Transverse colon (tissue), 4 donors: ENCODE results near the gene ZNF783. TPM values are rescaled to one million over a fixed set of nuclear protein-coding genes. Genes with fewer than 3 reads are reported as not detected.
"Not testable (repeated sequence)": the region's sequence is repeated elsewhere in the genome, so short reads cannot be mapped to it uniquely, and the experiment has no call there.

Source experiments
- DNase-seq: peaks from one replicate; pipeline ENCODE4 v3.0.0-alpha.2; 2019
- H3K27ac ChIP-seq, 4 donors: fragments of 200-600 bp; sonication (generic); 2 replicates each; pipeline ENCODE4 v1.5.1; 2016 to 2018; ENCODE audit warnings: inconsistent platforms in 4 of 4
- H3K27me3 ChIP-seq: fragments of 200-600 bp; sonication (generic); 2 replicates; pipeline ENCODE4 v1.5.1; 2017; ENCODE audit warnings: inconsistent platforms
- H3K36me3 ChIP-seq, 4 donors: fragments of 200-600 bp; sonication (generic); 2 replicates each; pipeline ENCODE4 v1.5.1; 2017 to 2019; ENCODE audit warnings: inconsistent platforms in 4 of 4
- H3K4me1 ChIP-seq, 4 donors: fragments of 200-600 bp; sonication (generic); 2 replicates each; pipeline ENCODE4 v1.5.1; 2017 to 2020; ENCODE audit warnings: inconsistent platforms in 4 of 4
- H3K4me3 ChIP-seq, 4 donors: fragments of 200-600 bp; sonication (generic); 1 replicate in 1 of 4; 2 replicates in 3 of 4; pipeline versions ENCODE4 v1.5.1 to v1.6.1; 2017 to 2019; ENCODE audit warnings: inconsistent platforms in 4 of 4
- H3K9me3 ChIP-seq, 2 donors: fragments of 200-600 bp; sonication (generic); 2 replicates each; pipeline ENCODE4 v1.5.1; 2017 to 2019; ENCODE audit warnings: inconsistent platforms in 2 of 2
- CTCF ChIP-seq, 5 experiments: fragments of 200-600 bp in 3 of 5; fragments of 450-650 bp in 2 of 5; sonication (generic) in 3 of 5; IDR thresholded peaks; 1 replicate in 2 of 5; 2 replicates in 3 of 5; pipeline ENCODE4 v1.5.1; 2016 to 2017; ENCODE audit warnings: antibody characterized with exemption in 5 of 5, inconsistent platforms in 3 of 5, mild to moderate bottlenecking in 2 of 5, moderate library complexity in 1 of 5
- EP300 ChIP-seq: sonication (generic); formaldehyde crosslinking; IDR thresholded peaks from one replicate; pipeline ENCODE4 v1.6.1; 2017; ENCODE audit warnings: antibody characterized with exemption, low read depth
- POLR2A ChIP-seq: fragments of 450-650 bp; IDR thresholded peaks from one replicate; pipeline ENCODE4 v1.6.1; 2016; ENCODE audit warnings: antibody characterized with exemption, mild to moderate bottlenecking, moderate library complexity
- POLR2AphosphoS5 ChIP-seq, 3 donors: sonication (generic); formaldehyde crosslinking; IDR thresholded peaks; one replicate each; pipeline ENCODE4 v1.6.1; 2016; ENCODE audit warnings: antibody characterized with exemption in 3 of 3
- WGBS, 2 donors: methylation state at CpG; one replicate each; pipeline ENCODE4 v1.1.5; 2018; ENCODE audit warnings: low coverage in 1 of 2; 5-methylcytosine and 5-hydroxymethylcytosine counted together
- in situ Hi-C, 4 donors: fragments of 200-750 bp; cut with MboI; loops; one replicate each; pipeline versions ENCODE4 v1.15.0 to v1.15.1; 2017; ENCODE audit warnings: low sequenced_read_pairs in 3 of 4, low pct_ligation_motif_present in 1 of 4, low pct_unique_long_range_greater_than_20kb in 1 of 4
- intact Hi-C: fragments of 100-400 bp; cut with DNase I; formaldehyde crosslinking; loops from one replicate; pipeline ENCODE4 v1.15.1; 2023; ENCODE audit warnings: low total_unique reads
- total RNA-seq, 4 donors: library from RNA; depleted of rRNA; stranded (reverse); fragments of >200 nt; gene quantifications; one replicate each; pipeline ENCODE4 v1.1.0, GENCODE V29; 2016

ZNF783 gene
- total RNA-seq, 4 donors from 2014 or later, result 9.0 to 28.7 (median 17.9) TPM

GRCh38 chr7:149228831-149229471, 33.0 kb upstream of the ZNF783 start:
- Histone ChIP-seq H3K36me3 (peaks cover 0 to 8% (median 3%) of the 10 kb centered on the region in 4 donors), H3K4me3 (no peak overlapping the region), H3K27ac (no peak overlapping the region), H3K4me1 (peaks cover 0 to 3% (median 0%) of the 10 kb centered on the region in 4 donors), H3K27me3 (no peaks in the 10 kb centered on the region), H3K9me3 (no peaks in the 10 kb centered on the region)
- in situ Hi-C loops (no loop called here), intact Hi-C loops (no loop called here)
- TF ChIP-seq CTCF (IDR thresholded peaks at IDR 0.05) (no peak), POLR2AphosphoS5 (IDR thresholded peaks at IDR 0.05) (no peak)
- DNase-seq, result no peak
- 58 to 64% methylated on average over 7 of the region's 7 CpGs for WGBS, 2 donors

- peaks cover 0 to 3% (median 0%) of the 10 kb centered on the region in 4 donors for H3K4me1 ChIP-seq
- intact Hi-C loops (no loop called here), in situ Hi-C loops (no loop called here)
- WGBS, 2 donors, result 33 to 47% methylated on average over 5 to 6 of the region's 6 CpGs
- no peaks in the 10 kb centered on the region for H3K9me3 ChIP-seq
- TF ChIP-seq EP300, result no peak
- no peak for TF ChIP-seq CTCF (IDR thresholded peaks at IDR 0.05)
- TF ChIP-seq POLR2AphosphoS5 (IDR thresholded peaks at IDR 0.05), result peak in 1 of 3 donors; percentile 20
- TF ChIP-seq POLR2A, result peak; percentile 9
- H3K36me3 ChIP-seq, result peaks cover 0 to 3% (median 1%) of the 10 kb centered on the region in 4 donors
- H3K27me3 ChIP-seq, result no peaks in the 10 kb centered on the region
- DNase-seq, result no peak
- H3K27ac ChIP-seq, result no peak overlapping the region
- no peak overlapping the region for H3K4me3 ChIP-seq
These were observed 32.5 kb upstream of the ZNF783 start for GRCh38 chr7:149229526-149229925.

DNA sequence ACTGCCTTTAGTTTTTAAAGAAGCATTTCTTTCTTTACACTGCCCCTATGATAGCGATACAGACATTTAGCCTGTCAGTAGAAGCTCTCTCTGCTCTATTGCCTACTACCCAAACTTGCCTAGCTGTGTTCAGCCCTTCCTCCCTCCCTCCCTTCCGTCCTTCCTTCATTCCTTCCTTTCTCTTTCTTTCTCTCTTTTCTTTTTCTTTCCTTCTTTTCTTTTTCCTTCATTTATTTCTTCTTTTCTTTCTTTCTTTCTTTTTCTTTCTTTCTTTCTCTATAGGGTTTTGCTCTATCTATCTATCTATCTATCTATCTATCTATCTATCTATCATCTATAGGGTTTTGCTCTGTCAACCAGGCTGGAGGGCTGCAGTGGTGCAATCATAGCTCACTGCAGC, 29.6 kb upstream of the ZNF783 start:
- no peak overlapping the region for H3K4me3 ChIP-seq
- no peak for DNase-seq
- TF ChIP-seq POLR2AphosphoS5 (IDR thresholded peaks at IDR 0.05) (no peak), CTCF (IDR thresholded peaks at IDR 0.05) (no peak), POLR2A (no peak), EP300 (no peak)
- H3K4me1 ChIP-seq, result no peaks in the 10 kb centered on the region
- intact Hi-C loops (no loop called here), in situ Hi-C loops (no loop called here)
- no peak overlapping the region for H3K27ac ChIP-seq
- H3K36me3 ChIP-seq, result no peaks in the 10 kb centered on the region
- H3K9me3 ChIP-seq, result no peaks in the 10 kb centered on the region
- no peaks in the 10 kb centered on the region for H3K27me3 ChIP-seq
- 60 to 62% methylated on average over 1 to 2 of the region's 2 CpGs for WGBS, 2 donors

- H3K4me3 ChIP-seq, H3K4me1 ChIP-seq, H3K36me3 ChIP-seq, H3K27me3 ChIP-seq, intact Hi-C loops, DNase-seq, H3K9me3 ChIP-seq, in situ Hi-C loops, H3K27ac ChIP-seq: not testable (repeated sequence)
- 77 to 88% methylated on average over 3 to 7 of the region's 7 CpGs for WGBS, 2 donors
These were observed 28.3 kb upstream of the ZNF783 start for GRCh38 chr7:149233655-149234204.

DNA sequence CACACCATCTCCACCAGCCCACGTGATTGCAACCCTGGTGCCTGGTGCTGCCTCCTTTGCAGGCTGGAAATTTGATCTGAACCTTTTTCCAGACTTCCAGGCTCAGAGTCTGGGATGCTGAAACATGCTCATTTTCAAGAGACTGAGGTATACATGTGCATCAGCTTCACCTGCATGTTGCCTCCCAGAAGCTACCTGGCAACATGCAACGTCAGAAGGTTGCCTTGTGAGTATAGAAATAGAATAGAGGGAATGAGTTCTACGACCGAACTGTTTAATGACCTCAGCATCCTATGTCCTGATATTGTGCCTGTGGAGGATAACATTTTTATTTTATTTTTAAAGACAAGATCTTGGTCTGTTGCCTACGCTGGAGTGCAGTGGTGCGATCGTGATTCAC, 24.5 kb upstream of the ZNF783 start:
- no peak for TF ChIP-seq CTCF (IDR thresholded peaks at IDR 0.05)
- DNase-seq, result no peak
- Histone ChIP-seq H3K27me3 (no peaks in the 10 kb centered on the region), H3K27ac (no peak overlapping the region), H3K4me1 (peaks cover 8 to 27% (median 12%) of the 10 kb centered on the region in 4 donors), H3K36me3 (no peaks in the 10 kb centered on the region), H3K4me3 (no peak overlapping the region), H3K9me3 (no peaks in the 10 kb centered on the region)
- 90 to 92% methylated on average over 5 to 7 of the region's 7 CpGs for WGBS, 2 donors
- intact Hi-C loops, result no loop called here
- in situ Hi-C loops, result no loop called here
